IMR-90 (cell line): Measurements from ENCODE around the gene BAHD1. TPM values are rescaled to one million over a fixed set of nuclear protein-coding genes. Genes with fewer than 3 reads are reported as not detected.

Experiments used
- ATAC-seq: fragments of 200-7000 bp; cut with Tn5 transposase; 2 replicates; pipeline ENCODE4 v1.9.1; 2020; ENCODE audit warnings: low read depth, mild to moderate bottlenecking, moderate library complexity
- BruUV-seq: library from RNA; stranded (reverse); fragments of 400-500 nt; replicated peaks from 2 replicates; lab custom pipeline; 2021; lab: Mats Ljungman, UMichigan
- CTCF ChIA-PET: fragments of 300-600 bp; formaldehyde crosslinking; extraction: SDS; loops from one replicate; lab custom pipeline; 2021; ENCODE audit warnings: antibody characterized with exemption; lab: Yijun Ruan, JAX
- POLR2A ChIA-PET: fragments of 300-600 bp; sonication (Branson Sonifier 250); formaldehyde crosslinking; loops from one replicate; lab custom pipeline; 2022; ENCODE audit warnings: antibody characterized with exemption; ENCODE audit not compliant: unreplicated experiment; lab: Charles Lee
- DNase-seq: peaks from one replicate; pipeline ENCODE4 v3.0.0; 2013
- H2AFZ ChIP-seq: replicated peaks from 2 replicates; pipeline ENCODE3; 2013; ENCODE audit warnings: low read length, mild to moderate bottlenecking; ENCODE audit not compliant: poor library complexity
- H2AK5ac ChIP-seq: 2 replicates; pipeline ENCODE4 v1.6.1; 2013; ENCODE audit warnings: low read depth, low read length, inconsistent platforms
- H2AK9ac ChIP-seq: replicated peaks from 2 replicates; pipeline ENCODE3; 2013; ENCODE audit warnings: mild to moderate bottlenecking, low read depth, low read length, moderate library complexity; ENCODE audit not compliant: poor library complexity
- H2BK120ac ChIP-seq: 2 replicates; pipeline ENCODE4 v1.6.1; 2013; ENCODE audit warnings: low read depth, low read length, inconsistent platforms
- H2BK15ac ChIP-seq: 3 replicates; pipeline ENCODE4 v1.6.1; 2013; ENCODE audit warnings: low read depth, low read length, inconsistent platforms
- H2BK20ac ChIP-seq: 2 replicates; pipeline ENCODE4 v1.6.1; 2013; ENCODE audit warnings: low read depth, mild to moderate bottlenecking, inconsistent platforms, low read length, moderate library complexity
- H2BK5ac ChIP-seq: 2 replicates; pipeline ENCODE4 v1.6.1; 2013; ENCODE audit warnings: mild to moderate bottlenecking, low read depth, low read length, inconsistent platforms; ENCODE audit not compliant: poor library complexity, severe bottlenecking
- H3K14ac ChIP-seq: replicated peaks from 2 replicates; pipeline ENCODE4 v1.6.1; 2013; ENCODE audit warnings: low read depth, low read length, inconsistent platforms
- H3K18ac ChIP-seq: 2 replicates; pipeline ENCODE4 v1.6.1; 2013; ENCODE audit warnings: low read depth, low read length, control low read depth
- H3K23ac ChIP-seq: 2 replicates; pipeline ENCODE4 v1.6.1; 2013; ENCODE audit warnings: low read depth, low read length, inconsistent platforms
- H3K27ac ChIP-seq: 2 replicates; pipeline ENCODE4 v1.5.1; 2013; ENCODE audit warnings: mild to moderate bottlenecking, control low read depth, low read length; ENCODE audit not compliant: insufficient read depth
- H3K27me3 ChIP-seq: 2 replicates; pipeline ENCODE4 v1.6.1; 2013; ENCODE audit warnings: low read length; ENCODE audit not compliant: control insufficient read depth, insufficient read depth
- H3K36me3 ChIP-seq: 2 replicates; pipeline ENCODE4 v1.6.1; 2013; ENCODE audit warnings: low read length, mixed read lengths; ENCODE audit not compliant: control insufficient read depth, insufficient read depth
- H3K4ac ChIP-seq: 2 replicates; pipeline ENCODE4 v1.6.1; 2013; ENCODE audit warnings: low read depth, low read length, inconsistent platforms
- H3K4me1 ChIP-seq: 2 replicates; pipeline ENCODE4 v1.6.1; 2013; ENCODE audit warnings: low read length, mixed read lengths; ENCODE audit not compliant: control insufficient read depth, insufficient read depth
- H3K4me2 ChIP-seq: 2 replicates; pipeline ENCODE4 v1.6.1; 2013; ENCODE audit warnings: low read depth, mild to moderate bottlenecking, control low read depth, low read length, moderate library complexity
- H3K4me3 ChIP-seq: 2 replicates; pipeline ENCODE4 v1.5.1; 2013; ENCODE audit warnings: low read depth, mild to moderate bottlenecking, control low read depth, low read length, moderate library complexity; ENCODE audit not compliant: insufficient read depth
- H3K56ac ChIP-seq: 2 replicates; pipeline ENCODE4 v1.6.1; 2013; ENCODE audit warnings: low read length, inconsistent platforms; ENCODE audit not compliant: insufficient read depth; ENCODE audit errors: extremely low read depth
- H3K79me1 ChIP-seq, 2 experiments: 2 replicates each; pipeline ENCODE4 v1.6.1; 2013; ENCODE audit warnings: low read length in 2 of 2, inconsistent platforms in 1 of 2, low read depth in 1 of 2
- H3K9ac ChIP-seq: 2 replicates; pipeline ENCODE4 v1.6.1; 2013; ENCODE audit warnings: low read depth, low read length, control low read depth
- H3K9me1 ChIP-seq: 2 replicates; pipeline ENCODE4 v1.6.1; 2013; ENCODE audit warnings: low read length, inconsistent platforms; ENCODE audit not compliant: insufficient read depth
- H3K9me3 ChIP-seq: 2 replicates; pipeline ENCODE4 v1.6.1; 2013; ENCODE audit warnings: low read length; ENCODE audit not compliant: control insufficient read depth, insufficient read depth
- H4K20me1 ChIP-seq: 2 replicates; pipeline ENCODE4 v1.6.1; 2013; ENCODE audit warnings: low read length, inconsistent platforms; ENCODE audit not compliant: insufficient read depth
- H4K5ac ChIP-seq: 2 replicates; pipeline ENCODE4 v1.6.1; 2013; ENCODE audit warnings: mild to moderate bottlenecking, low read depth, low read length, control low read depth
- H4K8ac ChIP-seq, 2 experiments: 2 replicates each; pipeline ENCODE4 v1.6.1; 2013; ENCODE audit warnings: low read depth in 2 of 2, low read length in 2 of 2, control low read depth in 1 of 2, inconsistent platforms in 1 of 2
- H4K91ac ChIP-seq: 2 replicates; pipeline ENCODE4 v1.6.1; 2013; ENCODE audit warnings: low read depth, low read length, inconsistent platforms; ENCODE audit not compliant: insufficient read depth
- FOS ChIP-seq: fragments of 150-350 bp; IDR thresholded peaks from 2 replicates; pipeline ENCODE4 v1.6.1; 2016; ENCODE audit warnings: low read depth, low read length
- MXI1 ChIP-seq: IDR thresholded peaks from 2 replicates; pipeline ENCODE4 v1.6.1; 2012; ENCODE audit warnings: low read depth, mild to moderate bottlenecking, low read length, moderate library complexity, borderline replicate concordance
- NFE2L2 ChIP-seq: fragments of 150-350 bp; IDR thresholded peaks from 2 replicates; pipeline ENCODE4 v1.6.1; 2016; ENCODE audit warnings: low read depth, mild to moderate bottlenecking, low read length
- RCOR1 ChIP-seq: IDR thresholded peaks from 2 replicates; pipeline ENCODE4 v1.6.1; 2012; ENCODE audit warnings: mild to moderate bottlenecking, low read length, improper control_type of control experiment; ENCODE audit not compliant: insufficient replicate concordance
- SMC3 ChIP-seq: fragments of 150-350 bp; IDR thresholded peaks from 2 replicates; pipeline ENCODE4 v1.6.1; 2016; ENCODE audit warnings: low read depth, mild to moderate bottlenecking, antibody characterized with exemption, low read length, moderate library complexity
- WGBS, 2 experiments: methylation state at CpG; one replicate each; pipeline versions ENCODE4 v1.1.5 to v1.1.7; 2013; ENCODE audit warnings: missing lambda C conversion rate in 2 of 2; ENCODE audit not compliant: insufficient read length in 1 of 2; ENCODE audit errors: extremely low coverage in 2 of 2; 5-methylcytosine and 5-hydroxymethylcytosine counted together
- dilution Hi-C: fragments of 300-500 bp; cut with HindIII; formaldehyde crosslinking; loops from one replicate; pipeline ENCODE4 v1.14.3; 2018; ENCODE audit warnings: low sequenced_read_pairs; ENCODE audit not compliant: unreplicated experiment
- in situ Hi-C: fragments of 300-500 bp; cut with MboI; formaldehyde crosslinking; loops from 3 replicates; pipeline ENCODE4 v1.14.3; 2019; ENCODE audit warnings: low sequenced_read_pairs, inconsistent platforms, mixed read lengths
- intact Hi-C: fragments of 100-400 bp; cut with micrococcal nuclease; formaldehyde crosslinking; loops from 2 replicates; pipeline ENCODE4 v1.10.0; 2022
- polyA plus RNA-seq, 3 experiments: library from polyadenylated mRNA; depleted of rRNA; stranded (reverse); fragments of >200 nt; gene quantifications; 2 replicates each; pipeline ENCODE4 v1.2.3, GENCODE V29; 2012; ENCODE audit warnings: low replicate concordance in 1 of 3
- total RNA-seq: library from RNA; depleted of rRNA; stranded (reverse); fragments of >200 nt; gene quantifications from 2 replicates; pipeline ENCODE4 v1.2.3, GENCODE V29; 2012
- TF ChIP-seq, protein P1 (sequence below): fragments of 150-350 bp; IDR thresholded peaks from 2 replicates; pipeline ENCODE4 v1.6.1; 2016; ENCODE audit warnings: low read depth, mild to moderate bottlenecking, low read length, moderate library complexity, borderline replicate concordance
- TF ChIP-seq, protein P2 (sequence below): fragments of 150-350 bp; IDR thresholded peaks from 2 replicates; pipeline ENCODE4 v1.6.1; 2017; ENCODE audit warnings: mild to moderate bottlenecking, antibody characterized with exemption, low read length, low read depth

BAHD1 gene
- total and polyA plus RNA-seq, 2 of the 4 experiments (the other 2 are of a cell fraction): 3.0 to 8.7 TPM

DNA sequence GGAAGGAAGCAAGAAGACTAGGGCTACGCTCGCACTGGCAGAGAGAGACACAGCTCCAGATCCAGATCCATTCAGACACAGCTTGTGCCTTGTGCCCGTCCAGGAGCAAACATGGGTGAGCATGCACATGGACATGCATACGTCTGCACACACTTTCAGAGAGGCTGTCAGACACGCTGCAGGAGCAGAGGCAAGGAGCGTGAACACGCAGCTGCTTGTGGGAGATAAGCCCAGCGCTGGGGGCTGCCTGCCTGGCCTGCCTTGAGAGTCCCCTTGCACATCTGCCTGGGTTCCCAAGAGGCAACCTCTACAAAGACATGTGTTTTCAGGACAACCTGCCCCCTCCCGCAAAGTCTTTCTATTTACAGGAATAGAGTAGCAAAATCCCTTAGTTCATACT is 13.6 kb upstream of the BAHD1 start:
- TF ChIP-seq FOS (no peak), RCOR1 (no peak), MXI1 (no peak), SMC3 (no peak), NFE2L2 (no peak)
- TF ChIP-seq, protein P1, sequence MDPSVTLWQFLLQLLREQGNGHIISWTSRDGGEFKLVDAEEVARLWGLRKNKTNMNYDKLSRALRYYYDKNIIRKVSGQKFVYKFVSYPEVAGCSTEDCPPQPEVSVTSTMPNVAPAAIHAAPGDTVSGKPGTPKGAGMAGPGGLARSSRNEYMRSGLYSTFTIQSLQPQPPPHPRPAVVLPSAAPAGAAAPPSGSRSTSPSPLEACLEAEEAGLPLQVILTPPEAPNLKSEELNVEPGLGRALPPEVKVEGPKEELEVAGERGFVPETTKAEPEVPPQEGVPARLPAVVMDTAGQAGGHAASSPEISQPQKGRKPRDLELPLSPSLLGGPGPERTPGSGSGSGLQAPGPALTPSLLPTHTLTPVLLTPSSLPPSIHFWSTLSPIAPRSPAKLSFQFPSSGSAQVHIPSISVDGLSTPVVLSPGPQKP: no peak
- TF ChIP-seq, protein P2, sequence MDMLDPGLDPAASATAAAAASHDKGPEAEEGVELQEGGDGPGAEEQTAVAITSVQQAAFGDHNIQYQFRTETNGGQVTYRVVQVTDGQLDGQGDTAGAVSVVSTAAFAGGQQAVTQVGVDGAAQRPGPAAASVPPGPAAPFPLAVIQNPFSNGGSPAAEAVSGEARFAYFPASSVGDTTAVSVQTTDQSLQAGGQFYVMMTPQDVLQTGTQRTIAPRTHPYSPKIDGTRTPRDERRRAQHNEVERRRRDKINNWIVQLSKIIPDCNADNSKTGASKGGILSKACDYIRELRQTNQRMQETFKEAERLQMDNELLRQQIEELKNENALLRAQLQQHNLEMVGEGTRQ: no peak

More for the DNA sequence above, 13.6 kb upstream of the BAHD1 start:
- in situ Hi-C loops: loop anchor here (5.0 to 10.0 kb wide), 3 partner anchors 150 to 382 kb away; no protein-coding TSS in a partner anchor
- dilution Hi-C loops: no loop called here
- 81% methylated on average over 3 of the region's 9 CpGs; no CpG with 5 or more reads in 1 of the 2 experiments for WGBS, 2 experiments
- Histone ChIP-seq H4K5ac (no peak overlapping the region), H4K91ac (no peak overlapping the region), H2AK9ac (no peak overlapping the region), H2AK5ac (no peak overlapping the region), H3K4me1 (no peaks in the 10 kb centered on the region; the same call in 1 of the 2 replicates), H3K27ac (no peak overlapping the region), H4K20me1 (no peaks in the 10 kb centered on the region), H3K27me3 (peaks cover 37% of the 10 kb centered on the region), H3K4me3 (no peak overlapping the region), H3K4me2 (no peak overlapping the region), H3K18ac (no peak overlapping the region), H3K56ac (no peak overlapping the region), H2BK20ac (no peak overlapping the region), H3K4ac (no peak overlapping the region), H2BK15ac (no peak overlapping the region), H3K14ac (no peak overlapping the region), H3K9me1 (no peaks in the 10 kb centered on the region), H4K8ac (no peak overlapping the region), H3K79me1 (no peaks in the 10 kb centered on the region), H3K36me3 (no peaks in the 10 kb centered on the region; the same call in 1 of the 2 replicates), H3K23ac (no peak overlapping the region), H3K9me3 (no peaks in the 10 kb centered on the region), H2AFZ (no peak overlapping the region), H2BK120ac (no peak overlapping the region), H3K9ac (no peak overlapping the region), H2BK5ac (no peak overlapping the region)
- POLR2A ChIA-PET: no interaction called here
- ATAC-seq (no peak), DNase-seq (no peak)
- no TSS peak for BruUV-seq
- CTCF ChIA-PET: interaction anchor here (2.5 kb wide), 1 partner anchor 83 kb away, joined by 8 read pairs; no protein-coding TSS in a partner anchor
- intact Hi-C loops: no loop called here
